Heart left ventricle (tissue), 13 donors: ENCODE measurements around the gene RFC5.

Experiments
- POLR2A ChIP-seq, 2 donors: fragments of 450-650 bp; IDR thresholded peaks; one replicate each; pipeline ENCODE4 v1.6.1; 2017; ENCODE audit warnings: antibody characterized with exemption in 2 of 2, mild to moderate bottlenecking in 2 of 2, moderate library complexity in 2 of 2
- TF ChIP-seq, protein P1 (sequence below), 12 donors: fragments of 200-600 bp; sonication (generic) in 4 of 12; IDR thresholded peaks; one replicate each; pipeline versions ENCODE4 v1.5.0 to v1.8.0; 2018 to 2022; ENCODE audit warnings: antibody characterized with exemption in 12 of 12, mild to moderate bottlenecking in 5 of 12
- donor health status: ischemic (EF 13 %, LVEDD 7.1; RV severe dilation, severe dysfunction).
- donor health status: DM: no; HTN: yes; CAD: no.
- donor health status: DM: no; HTN: no; CAD: no.
- donor health status: ischemic (EF 25% LVEDD 6.9; RV normal size, moderate dysfunction).
- donor health status: ischemic (EF 25% LVEDD 5.7; RV mildly dilated, moderate dysfunction).
- donor health status: ischemic (EF 35%, LVEDD 5.7; RV mildly dilated, moderate dysfunction).
- donor health status: nonischemic (EF 11% LVEDD 7.7; RV severe dilation, severe dysfunction).
- donor health status: DM: yes; HTN: yes; CAD: no.
- donor health status: PGD.
- donor health status: ischemic (EF 29% LVEDD 5.4; RV normal size, mild dysfunction).
- donor health status: nonischemic (EF 23%, LVEDD 6.1; RV moderate dilation, normal function).

DNA sequence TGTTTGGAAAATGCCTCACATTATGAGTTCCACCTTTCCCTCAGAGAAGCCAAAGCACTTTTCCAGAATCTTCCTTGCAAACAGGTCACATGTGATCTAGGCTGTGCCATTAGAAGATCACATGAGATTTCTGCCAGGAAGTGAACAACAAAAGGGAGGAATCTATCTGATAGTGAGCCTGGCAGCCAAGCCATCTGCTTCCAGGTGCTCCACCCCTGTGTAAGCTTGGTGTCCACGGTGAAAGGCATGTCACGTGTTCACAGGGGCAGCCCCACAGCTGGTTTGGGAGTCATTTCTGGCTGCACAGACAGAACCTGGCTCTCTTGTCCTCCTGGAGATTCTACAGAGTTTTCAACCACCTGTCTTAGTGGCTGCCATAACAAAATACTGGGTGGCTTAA, 44.2 kb upstream of the RFC5 start:
- TF ChIP-seq, protein P1, sequence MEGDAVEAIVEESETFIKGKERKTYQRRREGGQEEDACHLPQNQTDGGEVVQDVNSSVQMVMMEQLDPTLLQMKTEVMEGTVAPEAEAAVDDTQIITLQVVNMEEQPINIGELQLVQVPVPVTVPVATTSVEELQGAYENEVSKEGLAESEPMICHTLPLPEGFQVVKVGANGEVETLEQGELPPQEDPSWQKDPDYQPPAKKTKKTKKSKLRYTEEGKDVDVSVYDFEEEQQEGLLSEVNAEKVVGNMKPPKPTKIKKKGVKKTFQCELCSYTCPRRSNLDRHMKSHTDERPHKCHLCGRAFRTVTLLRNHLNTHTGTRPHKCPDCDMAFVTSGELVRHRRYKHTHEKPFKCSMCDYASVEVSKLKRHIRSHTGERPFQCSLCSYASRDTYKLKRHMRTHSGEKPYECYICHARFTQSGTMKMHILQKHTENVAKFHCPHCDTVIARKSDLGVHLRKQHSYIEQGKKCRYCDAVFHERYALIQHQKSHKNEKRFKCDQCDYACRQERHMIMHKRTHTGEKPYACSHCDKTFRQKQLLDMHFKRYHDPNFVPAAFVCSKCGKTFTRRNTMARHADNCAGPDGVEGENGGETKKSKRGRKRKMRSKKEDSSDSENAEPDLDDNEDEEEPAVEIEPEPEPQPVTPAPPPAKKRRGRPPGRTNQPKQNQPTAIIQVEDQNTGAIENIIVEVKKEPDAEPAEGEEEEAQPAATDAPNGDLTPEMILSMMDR (IDR thresholded peaks at IDR 0.05): no peak
- TF ChIP-seq POLR2A (IDR thresholded peaks at IDR 0.05): no peak
